G401.6 (cell line): ENCODE data around the gene CXCR5.

Source experiments
- FAIRE-seq: peaks from 2 replicates; lab custom pipeline; 2012; peaks lifted over from hg19 to GRCh38; lab: Jason Lieb, UNC

Gene CXCR5

GRCh38 chr11:118899296-118899688 lies 15.6 kb downstream of the CXCR5 start:
- no peak for FAIRE-seq

DNA sequence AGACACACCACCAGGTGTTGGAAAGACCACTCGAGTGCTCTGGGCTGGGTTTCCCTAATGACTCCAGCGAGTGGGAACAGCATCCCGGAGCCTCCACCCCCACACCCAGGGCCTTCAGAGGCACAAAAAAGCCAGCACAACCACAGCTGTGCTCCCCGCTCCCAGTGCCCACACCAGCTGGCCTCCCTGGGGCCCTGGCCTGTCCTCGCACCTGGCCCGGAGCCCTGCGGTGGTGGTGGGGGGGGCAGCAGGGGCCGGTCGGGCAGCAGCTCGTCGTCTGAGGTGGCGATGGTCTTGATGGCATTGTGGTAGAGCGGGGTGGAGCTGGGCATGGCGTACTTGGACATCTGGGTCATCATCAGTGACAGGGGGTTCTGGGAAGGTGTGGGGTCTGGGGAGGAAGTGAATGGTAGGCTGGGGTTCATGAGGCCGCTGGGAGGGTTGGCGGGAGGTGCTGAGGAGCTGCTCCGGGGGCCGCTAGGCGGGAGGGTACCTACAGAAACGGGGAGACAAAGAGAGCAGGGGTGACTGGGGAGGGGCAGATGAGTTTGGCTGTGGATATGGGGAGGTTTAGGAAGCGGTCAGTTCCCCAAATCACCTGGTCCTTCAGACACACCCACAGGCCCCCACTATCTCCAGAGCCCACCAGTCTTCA lies 16.1 kb downstream of the CXCR5 start:
- no peak for FAIRE-seq

- FAIRE-seq: no peak
These were observed 17.1 kb downstream of the CXCR5 start for GRCh38 chr11:118900535-118901384.

- FAIRE-seq: no peak
These were observed 18.0 kb downstream of the CXCR5 start for GRCh38 chr11:118901494-118902335.

DNA sequence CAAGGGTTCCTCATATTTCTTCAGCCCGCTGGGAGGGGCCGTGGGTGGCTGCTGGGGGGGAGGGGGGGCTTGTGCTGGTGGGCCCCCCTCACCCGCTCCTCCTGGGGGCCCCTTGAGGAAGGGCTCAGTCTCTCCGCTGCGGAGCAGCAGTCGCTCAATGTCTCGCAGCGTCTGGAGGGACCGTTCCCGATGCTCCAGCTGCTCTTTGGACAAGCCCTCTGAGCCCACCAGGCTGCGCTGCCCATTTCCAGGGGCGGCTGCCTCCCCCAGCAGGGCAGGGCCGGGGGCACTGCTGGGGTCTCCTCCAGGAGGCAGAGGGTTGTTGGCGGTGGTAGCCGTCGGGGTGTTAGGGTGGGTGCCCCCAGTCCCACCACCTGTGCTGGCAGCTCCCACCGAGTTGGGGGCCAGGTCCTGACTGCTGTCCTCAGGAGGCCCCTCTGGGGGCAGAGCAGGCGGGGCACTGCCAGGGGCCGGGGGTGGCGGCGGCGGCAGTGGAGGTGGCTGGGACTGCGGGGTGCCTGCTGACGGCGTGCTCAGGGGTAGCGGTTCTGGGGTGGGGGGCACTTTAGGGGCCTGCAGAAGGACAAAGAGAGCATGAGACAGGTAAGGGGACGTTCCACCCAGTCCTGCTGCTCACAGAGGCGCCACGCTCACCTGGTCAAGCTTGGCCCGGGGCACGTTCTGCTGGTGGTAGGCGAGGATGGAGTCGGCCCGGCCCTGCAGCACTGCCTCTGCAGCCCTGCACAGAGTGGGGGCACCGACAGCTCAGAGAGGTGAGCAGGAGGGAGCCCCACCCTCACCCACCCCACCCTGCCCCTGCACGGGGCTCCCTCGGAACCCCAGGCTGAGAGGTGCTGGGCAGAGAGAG lies 18.9 kb downstream of the CXCR5 start:
- FAIRE-seq: no peak

DNA sequence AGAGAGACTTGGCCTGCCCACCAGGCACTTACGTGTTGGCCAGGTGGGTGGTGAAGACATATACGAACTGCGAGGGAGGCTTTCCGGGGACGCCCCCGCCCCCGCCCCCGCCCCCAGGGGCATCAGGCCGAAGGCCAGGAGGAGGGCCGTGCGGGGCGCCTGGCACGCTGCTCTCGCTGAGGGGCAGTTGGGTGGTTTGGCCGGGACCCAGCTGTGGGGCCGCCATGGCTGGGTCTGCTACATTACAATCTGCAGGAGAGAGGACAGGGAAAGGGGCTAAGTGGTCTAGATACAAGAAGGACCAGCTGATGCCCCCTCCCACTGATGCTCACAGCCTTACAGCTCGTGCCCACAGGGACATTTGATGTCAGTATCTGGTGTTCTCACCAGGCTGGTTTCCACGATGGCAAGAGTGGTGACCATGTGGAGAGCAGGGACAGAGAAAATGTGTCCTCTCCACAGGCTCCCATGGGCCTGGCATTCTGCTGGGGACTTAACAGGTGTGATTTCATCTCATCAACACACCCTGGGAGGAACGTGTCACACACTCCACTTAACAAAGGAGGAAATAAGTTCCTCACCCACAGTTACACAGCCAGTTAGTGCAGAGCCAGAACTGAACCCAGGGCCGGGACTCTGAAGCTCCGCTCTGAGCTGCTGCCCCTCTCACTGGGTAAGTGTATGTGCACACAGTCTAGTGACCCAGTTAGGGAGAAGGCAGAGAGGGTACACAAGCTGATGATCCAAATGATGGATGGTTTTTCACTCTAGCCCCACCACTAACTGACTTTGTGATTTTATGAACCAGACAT lies 19.7 kb downstream of the CXCR5 start:
- no peak for FAIRE-seq

GRCh38 chr11:118907051-118908042 lies 23.7 kb downstream of the CXCR5 start:
- peak; percentile 62 for FAIRE-seq

- no peak for FAIRE-seq
These were observed 24.6 kb downstream of the CXCR5 start for GRCh38 chr11:118908264-118908663.

- peak; percentile 95 for FAIRE-seq
These were observed 25.4 kb downstream of the CXCR5 start for GRCh38 chr11:118908901-118909618.

- no peak for FAIRE-seq
These were observed 26.1 kb downstream of the CXCR5 start for GRCh38 chr11:118909619-118910308.

GRCh38 chr11:118910309-118911112 lies 26.8 kb downstream of the CXCR5 start:
- FAIRE-seq: no peak

DNA sequence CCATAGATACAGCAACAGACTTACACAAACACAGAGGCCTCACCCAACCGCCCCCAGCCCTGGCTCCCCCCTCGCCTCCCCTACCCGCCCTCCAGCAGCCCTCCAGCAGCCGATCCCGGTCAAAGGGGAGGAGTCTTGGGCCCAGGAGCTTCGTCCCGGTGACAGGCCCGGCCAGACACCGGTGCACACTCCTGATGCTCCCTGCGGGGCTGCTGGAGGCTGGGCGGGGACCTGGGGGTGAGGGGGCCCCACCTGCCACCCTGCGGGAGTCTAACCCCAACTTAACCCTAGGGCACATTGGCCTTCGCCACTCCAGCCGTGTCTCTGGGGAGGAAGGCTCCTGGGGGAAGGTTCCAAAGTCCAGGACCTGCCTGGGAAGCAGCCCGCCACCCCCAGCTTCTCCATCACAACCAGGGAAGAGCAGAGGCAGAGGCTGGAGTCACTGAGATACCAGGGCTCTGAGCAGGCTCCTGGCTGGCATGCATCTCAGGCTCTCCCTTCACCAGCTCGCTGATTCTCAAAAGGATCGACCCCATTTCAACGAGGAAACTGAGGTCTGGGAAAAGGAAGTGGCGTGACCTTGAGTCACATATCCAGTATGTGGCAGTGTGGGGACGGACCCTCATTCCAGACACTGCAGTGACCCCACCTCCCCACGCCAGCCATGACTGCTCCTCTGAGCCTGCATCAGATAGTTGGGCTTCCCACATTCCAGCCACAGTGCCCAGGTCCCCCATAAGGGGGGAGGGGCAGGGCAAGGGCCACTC lies 27.6 kb downstream of the CXCR5 start:
- no peak for FAIRE-seq

GRCh38 chr11:118911880-118912741 lies 28.4 kb downstream of the CXCR5 start:
- FAIRE-seq: peak; percentile 96

- FAIRE-seq: peak; percentile 77
These were observed 29.2 kb downstream of the CXCR5 start for GRCh38 chr11:118912742-118913410.
